NT2/D1 (cell line): ENCODE measurements around the gene BCL7C.

Experiments
- SUZ12 ChIP-seq: IDR thresholded peaks from 2 replicates; pipeline ENCODE4 v1.6.1; 2011; ENCODE audit not compliant: insufficient read length, insufficient read depth; ENCODE audit errors: extremely low read depth
- ZNF274 ChIP-seq: IDR thresholded peaks from 2 replicates; pipeline ENCODE4 v1.6.1; 2011; ENCODE audit warnings: mild to moderate bottlenecking, low read depth, low read length

DNA sequence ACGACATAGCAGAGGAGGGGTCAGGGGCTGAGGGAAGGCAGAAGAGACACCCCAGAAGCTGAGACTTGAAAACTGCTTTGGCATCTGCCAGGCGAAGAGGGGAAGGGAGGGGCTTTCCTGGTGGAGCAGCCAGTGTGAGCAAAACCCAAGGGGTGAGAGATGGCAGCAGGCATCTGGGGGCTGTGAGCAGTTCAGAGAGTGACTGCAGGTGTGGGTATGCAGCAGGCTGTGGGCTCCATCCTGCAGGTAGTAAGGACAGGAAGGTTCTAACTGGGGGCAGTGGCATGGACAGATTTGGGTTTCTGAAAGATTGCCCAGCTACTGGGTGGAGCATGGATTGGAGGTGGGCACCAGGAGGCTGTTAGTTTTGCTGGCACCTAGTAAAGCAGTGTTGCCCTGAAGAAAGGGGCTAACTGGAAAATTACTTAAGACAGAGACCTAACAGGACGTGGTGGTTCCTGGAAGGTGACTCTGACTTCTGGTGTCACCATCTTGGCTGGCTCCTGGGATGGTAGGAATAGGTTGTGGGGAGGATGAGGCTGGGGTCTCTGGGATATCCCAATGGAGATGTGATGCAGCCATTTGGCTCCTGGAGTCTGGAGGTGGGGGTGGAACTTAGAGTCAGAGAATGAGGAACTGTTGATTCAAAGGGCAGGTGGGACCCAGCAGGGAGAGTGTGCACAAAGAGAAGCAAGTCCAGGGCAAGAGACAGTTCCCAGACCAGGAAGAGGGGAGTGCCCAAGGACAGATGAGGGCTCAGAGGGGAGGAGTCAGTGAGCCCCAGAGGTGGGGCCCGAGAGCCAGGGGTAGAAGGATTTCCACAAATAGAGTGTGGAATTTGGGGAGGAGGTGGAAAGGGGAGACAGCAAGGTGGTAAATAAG, 11.2 kb downstream of the BCL7C start:
- TF ChIP-seq SUZ12 (no peak), ZNF274 (no peak)
